Measurements from ENCODE around the gene P3H3.

Gene P3H3

DNA sequence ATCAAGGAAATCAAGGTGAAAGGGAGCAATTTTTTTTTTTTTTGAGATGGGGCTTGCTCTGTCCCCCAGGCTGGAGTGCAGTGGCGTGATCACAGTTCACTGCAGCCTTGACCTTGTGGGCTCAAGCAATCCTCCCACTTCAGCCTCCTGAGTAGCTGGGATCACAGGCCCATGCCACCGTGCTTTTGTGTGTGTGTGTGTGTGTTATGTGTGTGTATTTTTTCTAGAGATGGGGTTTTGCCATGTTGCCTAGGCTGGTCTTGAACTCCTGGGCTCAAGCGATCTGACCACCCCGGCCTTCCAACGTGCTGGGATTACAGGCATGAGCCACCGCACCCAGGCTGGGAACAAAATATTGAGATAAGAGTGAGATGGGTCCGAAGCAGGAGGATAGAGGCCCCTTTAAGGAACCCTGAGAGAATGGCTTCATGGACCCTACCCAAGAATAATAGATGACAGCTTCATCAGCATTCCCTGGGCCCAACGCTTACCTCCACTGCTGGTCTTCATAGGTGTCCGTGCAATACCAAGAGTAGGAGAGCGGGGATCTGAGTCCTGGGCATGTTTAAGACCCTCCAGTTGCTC, 21.9 kb downstream of the P3H3 start:
- TF ChIP-seq YY1 (IDR thresholded peaks at IDR 0.05; ENCODE audit: low read depth) (no peak), RAD21 (IDR thresholded peaks at IDR 0.05; ENCODE audit: low read depth) (no peak), NFIC (IDR thresholded peaks at IDR 0.05) (no peak), EGR1 (IDR thresholded peaks at IDR 0.05) (no peak), TEAD4 (IDR thresholded peaks at IDR 0.05) (no peak), FOXM1 (IDR thresholded peaks at IDR 0.05; ENCODE audit: borderline replicate concordance, low read depth) (no peak), TAF1 (IDR thresholded peaks at IDR 0.05; ENCODE audit: low read depth) (no peak), MAX (IDR thresholded peaks at IDR 0.05) (no peak), CREB1 (IDR thresholded peaks at IDR 0.05; ENCODE audit: low read depth) (no peak)
- TF ChIP-seq, protein P1, sequence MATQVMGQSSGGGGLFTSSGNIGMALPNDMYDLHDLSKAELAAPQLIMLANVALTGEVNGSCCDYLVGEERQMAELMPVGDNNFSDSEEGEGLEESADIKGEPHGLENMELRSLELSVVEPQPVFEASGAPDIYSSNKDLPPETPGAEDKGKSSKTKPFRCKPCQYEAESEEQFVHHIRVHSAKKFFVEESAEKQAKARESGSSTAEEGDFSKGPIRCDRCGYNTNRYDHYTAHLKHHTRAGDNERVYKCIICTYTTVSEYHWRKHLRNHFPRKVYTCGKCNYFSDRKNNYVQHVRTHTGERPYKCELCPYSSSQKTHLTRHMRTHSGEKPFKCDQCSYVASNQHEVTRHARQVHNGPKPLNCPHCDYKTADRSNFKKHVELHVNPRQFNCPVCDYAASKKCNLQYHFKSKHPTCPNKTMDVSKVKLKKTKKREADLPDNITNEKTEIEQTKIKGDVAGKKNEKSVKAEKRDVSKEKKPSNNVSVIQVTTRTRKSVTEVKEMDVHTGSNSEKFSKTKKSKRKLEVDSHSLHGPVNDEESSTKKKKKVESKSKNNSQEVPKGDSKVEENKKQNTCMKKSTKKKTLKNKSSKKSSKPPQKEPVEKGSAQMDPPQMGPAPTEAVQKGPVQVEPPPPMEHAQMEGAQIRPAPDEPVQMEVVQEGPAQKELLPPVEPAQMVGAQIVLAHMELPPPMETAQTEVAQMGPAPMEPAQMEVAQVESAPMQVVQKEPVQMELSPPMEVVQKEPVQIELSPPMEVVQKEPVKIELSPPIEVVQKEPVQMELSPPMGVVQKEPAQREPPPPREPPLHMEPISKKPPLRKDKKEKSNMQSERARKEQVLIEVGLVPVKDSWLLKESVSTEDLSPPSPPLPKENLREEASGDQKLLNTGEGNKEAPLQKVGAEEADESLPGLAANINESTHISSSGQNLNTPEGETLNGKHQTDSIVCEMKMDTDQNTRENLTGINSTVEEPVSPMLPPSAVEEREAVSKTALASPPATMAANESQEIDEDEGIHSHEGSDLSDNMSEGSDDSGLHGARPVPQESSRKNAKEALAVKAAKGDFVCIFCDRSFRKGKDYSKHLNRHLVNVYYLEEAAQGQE (IDR thresholded peaks at IDR 0.05; ENCODE audit: low read depth): no peak

- TF ChIP-seq RAD21 (IDR thresholded peaks at IDR 0.05; ENCODE audit: low read depth) (no peak), ZBTB7A (IDR thresholded peaks at IDR 0.05; ENCODE audit: low read depth) (no peak), CEBPB (IDR thresholded peaks at IDR 0.05) (0 out of 2 replicates have a peak, but pooled peaks have one; percentile 1)
Observed at GRCh38 chr12:6850796-6851152, 22.6 kb downstream of the P3H3 start.

GRCh38 chr12:6851153-6851920, 23.1 kb downstream of the P3H3 start, which contains the start of gene CDCA3:
TSS of gene CDCA3 (minus strand) at chr12:6851286. CDS start at chr12:6850952, 334 bp downstream.
- TF ChIP-seq RAD21 (IDR thresholded peaks at IDR 0.05; ENCODE audit: low read depth) (no peak), CEBPB (IDR thresholded peaks at IDR 0.05) (no peak), NFIC (IDR thresholded peaks at IDR 0.05) (no peak), TAF1 (IDR thresholded peaks at IDR 0.05; ENCODE audit: low read depth) (peak; percentile 88; the same call in 1 of the 2 replicates), ZBTB7A (IDR thresholded peaks at IDR 0.05; ENCODE audit: low read depth) (peak; percentile 99), USF1 (IDR thresholded peaks at IDR 0.05) (no peak), EGR1 (IDR thresholded peaks at IDR 0.05) (no peak), FOXM1 (IDR thresholded peaks at IDR 0.05; ENCODE audit: borderline replicate concordance, low read depth) (peak; percentile 79; the same call in 1 of the 2 replicates), CREB1 (IDR thresholded peaks at IDR 0.05; ENCODE audit: low read depth) (peak; percentile 79), EP300 (IDR thresholded peaks at IDR 0.05; ENCODE audit: borderline replicate concordance) (0 out of 2 replicates have a peak, but pooled peaks have one; percentile 1), MAX (IDR thresholded peaks at IDR 0.05) (peak; percentile 94), TCF12 (IDR thresholded peaks at IDR 0.05; ENCODE audit: low read depth) (no peak; the same call in 1 of the 2 replicates), YY1 (IDR thresholded peaks at IDR 0.05; ENCODE audit: low read depth) (no peak), TEAD4 (IDR thresholded peaks at IDR 0.05) (peak; percentile 4; the same call in 1 of the 2 replicates)
- TF ChIP-seq, protein P1 (IDR thresholded peaks at IDR 0.05; ENCODE audit: low read depth): no peak

GRCh38 chr12:6851921-6852650, 23.9 kb downstream of the P3H3 start, which contains the start of gene USP5:
TSS of gene USP5 (plus strand) at chr12:6852150. CDS start at chr12:6852180, 30 bp downstream.
- TF ChIP-seq ZBTB7A (IDR thresholded peaks at IDR 0.05; ENCODE audit: low read depth) (no peak), YY1 (IDR thresholded peaks at IDR 0.05; ENCODE audit: low read depth) (peak; percentile 90), CEBPB (IDR thresholded peaks at IDR 0.05) (no peak), TAF1 (IDR thresholded peaks at IDR 0.05; ENCODE audit: low read depth) (no peak; the same call in none of the 2 replicates), USF1 (IDR thresholded peaks at IDR 0.05) (peak; percentile 70), FOXM1 (IDR thresholded peaks at IDR 0.05; ENCODE audit: borderline replicate concordance, low read depth) (no peak), EGR1 (IDR thresholded peaks at IDR 0.05) (peak; percentile 50; the same call in 1 of the 2 replicates), MAX (IDR thresholded peaks at IDR 0.05) (peak; percentile 70), TEAD4 (IDR thresholded peaks at IDR 0.05) (0 out of 2 replicates have a peak, but pooled peaks have one; percentile 19), NFIC (IDR thresholded peaks at IDR 0.05) (peak; percentile 100), EP300 (IDR thresholded peaks at IDR 0.05; ENCODE audit: borderline replicate concordance) (no peak; the same call in 1 of the 2 replicates), TCF12 (IDR thresholded peaks at IDR 0.05; ENCODE audit: low read depth) (peak; percentile 89), RAD21 (IDR thresholded peaks at IDR 0.05; ENCODE audit: low read depth) (no peak), CREB1 (IDR thresholded peaks at IDR 0.05; ENCODE audit: low read depth) (peak; percentile 84)
- TF ChIP-seq, protein P1 (IDR thresholded peaks at IDR 0.05; ENCODE audit: low read depth): no peak
